HepG2 (cell line): ENCODE measurements around the gene NFIC. TPM values are rescaled to one million over a fixed set of nuclear protein-coding genes. Genes with fewer than 3 reads are reported as not detected.

ENCODE experiments used
- ATAC-seq: fragments of 200-7000 bp; cut with Tn5 transposase; 3 replicates; pipeline ENCODE4 v1.9.1; 2020; ENCODE audit warnings: mild to moderate bottlenecking, moderate library complexity
- BruUV-seq: library from RNA; stranded (reverse); fragments of 400-500 nt; replicated peaks from 2 replicates; lab custom pipeline; 2021; lab: Mats Ljungman, UMichigan
- CTCF ChIA-PET: fragments of 300-600 bp; formaldehyde crosslinking; extraction: SDS; loops from one replicate; lab custom pipeline; 2021; ENCODE audit warnings: low total read pairs, inconsistent platforms, low intra/inter-chr PET ratio; lab: Yijun Ruan, JAX
- POLR2A ChIA-PET: fragments of 350-600 bp; sonication (Branson Sonifier 250); formaldehyde crosslinking; loops from one replicate; lab custom pipeline; 2020; ENCODE audit warnings: antibody characterized with exemption, inconsistent platforms; lab: Yijun Ruan, JAX
- DNase-seq: peaks from one replicate; pipeline ENCODE4 v3.0.0-alpha.2; 2015; ENCODE audit warnings: low spot score
- FAIRE-seq: peaks from 3 replicates; lab custom pipeline; 2011; peaks lifted over from hg19 to GRCh38; lab: Jason Lieb, UNC
- H2AFZ ChIP-seq: one replicate; pipeline ENCODE4 v1.6.1; 2011; ENCODE audit warnings: low read length, inconsistent platforms
- H3K27ac ChIP-seq: fragments of 300-600 bp; 3 replicates; pipeline ENCODE4 v1.8.0; 2011; ENCODE audit warnings: mixed run types, mild to moderate bottlenecking, mixed read lengths, low read length, inconsistent platforms; ENCODE audit not compliant: insufficient read depth; ENCODE audit errors: extremely low read length
- H3K27me3 ChIP-seq, 2 experiments: fragments of 200-600 bp in 1 of 2; 2 replicates in 1 of 2; 3 replicates in 1 of 2; pipeline versions ENCODE4 v1.6.0 to v1.8.0; 2011; ENCODE audit warnings: low read length in 2 of 2, mild to moderate bottlenecking in 2 of 2, moderate library complexity in 2 of 2, inconsistent platforms in 1 of 2; ENCODE audit not compliant: insufficient read depth in 2 of 2, control insufficient read depth in 1 of 2
- H3K36me3 ChIP-seq, 2 experiments: fragments of 200-600 bp in 1 of 2; replicated peaks in 1 of 2; 2 replicates in 1 of 2; 3 replicates in 1 of 2; pipeline versions ENCODE4 v1.5.1 to v1.8.0; 2011; ENCODE audit warnings: low read length in 2 of 2, inconsistent platforms in 1 of 2; ENCODE audit not compliant: insufficient read depth in 2 of 2, control insufficient read depth in 1 of 2
- H3K4me1 ChIP-seq: 2 replicates; pipeline ENCODE4 v1.5.1; 2012; ENCODE audit warnings: low read length, inconsistent platforms; ENCODE audit not compliant: insufficient read depth
- H3K4me2 ChIP-seq: 2 replicates; pipeline ENCODE4 v1.6.0; 2011; ENCODE audit warnings: low read depth, low read length, inconsistent platforms
- H3K4me3 ChIP-seq, 3 experiments: fragments of 200-600 bp in 1 of 3; sonication (generic), shearing (Covaris generic) in 1 of 3; replicated peaks in 1 of 3; 2 replicates each; pipeline ENCODE4 v1.5.1; 2011 to 2016; ENCODE audit warnings: low read length in 3 of 3, inconsistent platforms in 2 of 3, low read depth in 2 of 3, mild to moderate bottlenecking in 2 of 3, control low read depth in 1 of 3, mixed read lengths in 1 of 3; ENCODE audit not compliant: insufficient read depth in 1 of 3
- H3K79me2 ChIP-seq: one replicate; pipeline ENCODE4 v1.6.1; 2011; ENCODE audit warnings: low read length, inconsistent platforms; ENCODE audit not compliant: insufficient read depth
- H3K9ac ChIP-seq: 2 replicates; pipeline ENCODE4 v1.6.0; 2011; ENCODE audit warnings: mild to moderate bottlenecking, low read depth, low read length, inconsistent platforms; ENCODE audit not compliant: insufficient read depth
- H3K9me3 ChIP-seq: 2 replicates; pipeline ENCODE4 v1.5.1; 2012; ENCODE audit warnings: mild to moderate bottlenecking, low read length
- H4K20me1 ChIP-seq: 2 replicates; pipeline ENCODE4 v1.6.0; 2011; ENCODE audit warnings: inconsistent platforms, mild to moderate bottlenecking, low read length, moderate library complexity; ENCODE audit not compliant: insufficient read depth
- ATF5 ChIP-seq: sonication (generic); formaldehyde crosslinking; IDR thresholded peaks from 2 replicates; pipeline ENCODE4 v1.4.0; 2020; ENCODE audit warnings: mild to moderate bottlenecking, low read depth, missing genetic modification reagents
- CBX2 ChIP-seq, 2 experiments: fragments of 200-600 bp in 1 of 2; sonication (generic); formaldehyde crosslinking in 1 of 2; IDR thresholded peaks; 2 replicates each; pipeline versions ENCODE4 v1.7.0 to v1.8.1; 2018 to 2022; ENCODE audit warnings: low read depth in 2 of 2, low read length in 1 of 2, mild to moderate bottlenecking in 1 of 2, missing genetic modification reagents in 1 of 2
- MNT ChIP-seq: fragments of 450-650 bp; IDR thresholded peaks from 2 replicates; pipeline ENCODE4 v1.6.1; 2016
- RXRB ChIP-seq: IDR thresholded peaks from 2 replicates; pipeline ENCODE4 v1.6.1; 2016; ENCODE audit warnings: borderline replicate concordance, missing genetic modification reagents, missing compliant biosample characterization
- ZNF737 ChIP-seq: sonication (generic); formaldehyde crosslinking; IDR thresholded peaks from 2 replicates; pipeline ENCODE4 v1.5.0; 2020; ENCODE audit warnings: missing genetic modification reagents, mild to moderate bottlenecking, borderline replicate concordance
- WGBS: methylation state at CpG from one replicate; pipeline ENCODE4 v1.1.6; 2017; ENCODE audit warnings: low lambda C conversion rate; 5-methylcytosine and 5-hydroxymethylcytosine counted together
- in situ Hi-C: cut with HindIII; loops from 2 replicates; pipeline ENCODE4 v1.10.0; 2017; ENCODE audit warnings: low pct_unique_long_range_greater_than_20kb; ENCODE audit not compliant: extremely low pct_ligation_motif_present
- intact Hi-C: fragments of 100-400 bp; cut with micrococcal nuclease; formaldehyde crosslinking; loops from one replicate; pipeline ENCODE4 v1.10.0; 2022; ENCODE audit not compliant: unreplicated experiment
- polyA plus RNA-seq, 8 experiments: library from polyadenylated mRNA; depleted of rRNA in 3 of 8; stranded (reverse) in 7 of 8; unstranded in 1 of 8; fragments of >200 nt; fragmentation: Illumina TruSeq in 4 of 8; extraction: Trizol in 4 of 8; gene quantifications; 2 replicates each; pipeline versions ENCODE4 v1.2.1 to v1.2.3, GENCODE V29; 2011 to 2016; ENCODE audit warnings: low read depth in 4 of 8, missing spikeins in 1 of 8, mixed read lengths in 1 of 8; ENCODE audit not compliant: insufficient read depth in 1 of 8
- total RNA-seq, 5 experiments: library from RNA; depleted of rRNA; stranded (reverse); fragments of >200 nt; fragmentation: Illumina TruSeq; extraction: Trizol; gene quantifications; 2 replicates each; pipeline ENCODE4 v1.2.3, GENCODE V29; 2016; ENCODE audit warnings: low read depth in 1 of 5

NFIC gene
- total and polyA plus RNA-seq, 2 of the 13 experiments (the other 11 are each of a cell fraction or from before 2014, with no cell fraction given) = 1.3 to 2.5 TPM

DNA sequence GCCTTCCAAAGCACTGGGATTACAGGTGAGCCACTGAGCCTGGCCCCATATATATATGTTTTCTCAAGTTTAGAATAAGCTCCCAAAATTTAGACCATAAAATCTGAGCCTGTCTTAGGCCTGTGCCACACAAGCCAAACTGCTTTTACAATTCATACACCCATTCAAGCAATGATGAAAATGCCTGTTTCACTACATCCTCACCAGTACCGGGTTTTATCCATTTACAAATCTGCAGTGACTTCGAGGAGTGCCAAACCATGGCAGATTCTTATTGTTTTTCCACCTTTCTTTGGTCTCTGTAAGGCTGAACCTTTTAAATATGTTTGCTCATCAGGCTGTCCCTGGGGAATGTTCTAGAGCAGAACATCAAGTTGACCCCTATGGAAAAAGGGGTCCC lies 9.6 kb upstream of the NFIC start:
- Histone ChIP-seq H3K27me3 (peaks cover 3 to 9% of the 10 kb centered on the region in 2 experiments; a peak in 4 of 5 replicates), H3K9me3 (no peaks in the 10 kb centered on the region), H3K4me2 (no peak overlapping the region), H3K4me3 (no peak overlapping the region), H4K20me1 (no peaks in the 10 kb centered on the region), H3K9ac (no peak overlapping the region), H3K27ac (no peak overlapping the region), H3K79me2 (peaks cover 4% of the 10 kb centered on the region), H3K36me3 (no peaks in the 10 kb centered on the region), H2AFZ (no peak overlapping the region), H3K4me1 (peaks cover 36% of the 10 kb centered on the region)
- TF ChIP-seq ATF5 (no peak), ZNF737 (CRISPR knock-in tag) (no peak), MNT (no peak), CBX2 (IDR thresholded peaks at IDR 0.05; ENCODE audit: low read depth, low read length) (no peak), CBX2 (CRISPR knock-in tag; IDR thresholded peaks at IDR 0.05; ENCODE audit: low read depth) (no peak), RXRB (no peak)
- ATAC-seq = no peak
- WGBS = 71% methylated on average over 2 of the region's 2 CpGs
- FAIRE-seq = no peak
- BruUV-seq = no TSS peak
- no peak for DNase-seq
- CTCF ChIA-PET = no interaction called here
- POLR2A ChIA-PET = interaction anchor here (0.8 kb wide), 1 partner anchor 52 kb away, joined by 3 read pairs; no protein-coding TSS in a partner anchor
- intact Hi-C loops = no loop called here
- in situ Hi-C loops = no loop called here
